HCEC 1CT (cell line): ENCODE results near the gene ILKAP.

Experiments used
- DNase-seq: peaks from one replicate; pipeline ENCODE4 v3.0.0-alpha.2; 2017

The ILKAP gene

DNA sequence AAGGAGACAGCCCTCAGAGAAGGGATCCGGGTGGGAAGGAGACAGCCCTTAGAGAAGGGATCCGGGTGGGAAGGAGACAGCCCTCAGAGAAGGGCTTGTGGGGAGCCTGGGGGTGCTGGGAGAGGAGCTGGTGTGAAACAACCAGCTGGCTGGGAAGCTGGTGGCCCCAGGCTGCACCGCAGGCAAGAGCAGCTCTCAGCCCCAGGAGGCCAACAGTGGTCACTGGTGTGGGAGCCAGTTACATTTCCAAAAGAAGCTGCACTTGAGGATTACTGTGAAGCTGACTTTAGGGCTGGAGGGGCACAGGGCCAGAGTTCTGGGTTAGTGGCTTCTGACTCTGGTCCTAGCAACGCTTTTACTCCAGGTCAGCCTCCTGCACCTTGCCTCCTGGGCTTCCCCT lies 33.1 kb upstream of the ILKAP start:
- DNase-seq: no peak

DNA sequence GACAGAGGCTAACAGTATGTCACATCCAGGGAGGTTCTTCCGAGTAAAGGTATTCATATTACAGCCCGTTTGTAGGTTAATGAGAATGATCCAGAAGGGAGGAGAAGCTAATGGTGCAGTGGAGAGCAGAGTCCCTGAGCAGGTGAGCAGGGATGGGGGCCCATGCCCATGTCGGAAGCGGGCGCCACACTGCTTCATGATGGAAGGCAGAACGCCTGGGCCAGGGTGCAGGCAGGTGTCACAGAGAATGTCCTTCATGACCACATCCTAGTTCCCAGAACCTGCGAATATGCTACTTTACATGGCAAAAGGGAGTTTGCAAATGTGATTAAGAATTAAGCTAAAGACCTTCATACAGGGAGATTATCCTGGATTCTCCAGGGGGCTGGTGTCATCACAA lies 32.4 kb upstream of the ILKAP start:
- no peak for DNase-seq

DNA sequence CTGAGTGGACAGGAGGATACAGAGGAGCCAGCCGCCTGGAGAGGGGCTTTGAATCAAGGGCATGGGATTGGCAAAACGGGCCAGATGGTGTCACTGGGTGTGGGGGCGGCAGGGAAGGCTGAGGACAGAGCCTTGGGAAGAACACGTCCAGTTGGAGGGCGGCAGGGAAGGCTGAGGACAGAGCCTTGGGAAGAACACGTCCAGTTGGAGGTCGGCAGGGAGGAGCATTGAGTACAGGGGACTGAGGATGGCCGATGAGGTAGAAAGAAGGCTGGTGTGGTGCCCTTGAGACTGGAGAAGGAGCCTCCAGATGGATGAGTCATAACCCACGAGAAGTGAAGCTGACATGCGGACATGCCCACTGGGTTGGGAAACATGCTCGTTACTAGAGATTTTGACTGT lies 31.8 kb upstream of the ILKAP start:
- no peak for DNase-seq

DNA sequence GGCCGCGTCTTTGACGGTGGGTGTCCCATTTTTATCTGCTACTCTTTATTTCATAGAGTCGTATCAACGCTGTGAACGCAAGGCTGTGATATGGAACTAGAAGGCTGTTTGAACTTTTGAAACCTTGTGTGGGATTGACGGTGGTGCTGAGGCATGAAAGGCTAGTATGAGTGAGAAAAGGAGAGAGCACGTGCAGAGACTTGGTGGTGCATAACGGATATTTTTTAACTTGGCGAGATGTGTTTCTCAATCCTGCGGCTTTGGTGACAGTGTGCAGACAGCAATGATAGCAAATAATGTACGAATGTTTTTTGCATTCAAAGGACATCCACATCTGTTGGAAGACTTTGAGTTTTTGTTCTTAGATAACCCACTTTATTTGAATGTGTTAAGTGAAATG lies 30.1 kb upstream of the ILKAP start:
- DNase-seq: no peak

DNA sequence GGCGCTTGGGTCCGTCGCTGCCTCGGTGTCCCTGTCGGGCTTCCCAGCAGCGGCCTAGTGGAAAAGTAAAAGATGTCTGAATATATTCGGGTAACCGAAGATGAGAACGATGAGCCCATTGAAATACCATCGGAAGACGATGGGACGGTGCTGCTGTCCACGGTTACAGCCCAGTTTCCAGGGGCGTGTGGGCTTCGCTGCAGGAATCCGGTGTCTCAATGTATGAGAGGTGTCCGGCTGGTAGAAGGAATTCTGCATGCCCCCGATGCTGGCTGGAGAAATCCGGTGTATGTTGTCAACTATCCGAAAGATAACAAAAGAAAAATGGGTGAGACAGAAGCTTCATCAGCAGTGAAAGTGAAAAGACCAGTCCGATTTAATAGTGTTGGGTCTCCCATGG lies 28.3 kb upstream of the ILKAP start:
- no peak for DNase-seq

DNA sequence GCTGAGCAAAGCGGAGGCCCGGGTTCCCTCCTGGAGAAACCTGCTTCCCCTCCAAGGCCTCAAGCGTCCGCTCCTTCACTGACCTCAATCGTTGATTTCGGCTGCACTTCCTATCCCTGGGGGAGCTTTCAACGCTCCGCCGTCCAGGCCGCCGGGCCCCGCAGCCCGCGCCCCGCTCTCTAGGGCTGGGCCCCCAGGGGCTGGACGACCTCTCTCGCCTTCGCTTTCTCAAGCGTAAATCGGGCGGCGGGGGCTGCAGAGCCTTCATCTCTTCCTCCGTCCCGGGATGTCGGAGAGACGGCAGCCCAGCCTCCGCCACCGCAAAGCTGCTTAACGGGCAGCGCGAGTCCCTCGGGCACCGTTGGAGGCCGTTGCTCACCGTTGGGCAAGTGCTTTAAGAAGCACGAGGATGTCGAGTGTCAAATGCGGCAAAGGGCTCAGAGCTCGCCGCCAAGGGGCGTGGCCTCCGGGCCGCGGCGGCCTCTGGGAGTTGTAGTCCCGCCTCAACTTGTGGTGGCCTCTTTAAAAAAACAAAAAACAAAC lies 27.8 kb upstream of the ILKAP start:
- no peak for DNase-seq

DNA sequence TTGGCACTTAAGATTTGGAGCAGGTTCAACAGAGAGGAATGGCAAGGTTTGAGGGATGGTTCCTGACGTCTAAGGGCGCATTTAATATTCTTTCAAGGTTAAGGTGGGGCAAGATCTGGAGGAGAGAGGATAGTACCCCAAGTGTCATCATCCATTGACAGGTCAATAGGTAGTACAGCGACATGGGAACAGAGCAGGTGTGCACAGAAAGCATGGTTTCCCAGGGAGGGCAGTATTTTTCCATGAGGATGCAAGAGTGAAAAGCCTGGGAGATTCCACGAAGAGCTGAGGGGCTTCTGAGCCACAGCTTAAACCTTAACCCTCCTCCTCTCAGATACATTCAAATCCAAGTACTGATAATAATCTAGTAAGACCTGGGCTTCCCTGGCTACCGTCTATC lies 27.2 kb upstream of the ILKAP start:
- DNase-seq: no peak

DNA sequence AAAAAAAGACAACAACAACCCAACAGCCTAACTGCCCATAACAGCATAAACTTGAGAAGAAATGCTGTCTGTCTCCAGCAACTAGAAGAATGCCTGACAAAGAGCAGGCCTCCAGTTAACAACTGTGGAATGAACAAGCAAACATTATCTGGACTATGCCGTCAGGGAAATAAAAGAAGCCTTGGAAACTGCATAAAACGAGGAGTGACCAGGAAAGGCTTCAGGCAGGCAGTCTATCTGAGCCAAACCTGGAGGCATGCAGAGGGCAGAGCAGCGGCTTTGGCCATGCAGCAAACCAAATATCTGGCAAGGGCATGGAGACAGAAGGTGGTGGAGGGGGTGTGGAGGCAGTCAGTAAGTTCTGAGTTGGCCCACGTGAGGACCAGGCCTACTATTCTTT lies 25.2 kb upstream of the ILKAP start:
- DNase-seq: no peak

DNA sequence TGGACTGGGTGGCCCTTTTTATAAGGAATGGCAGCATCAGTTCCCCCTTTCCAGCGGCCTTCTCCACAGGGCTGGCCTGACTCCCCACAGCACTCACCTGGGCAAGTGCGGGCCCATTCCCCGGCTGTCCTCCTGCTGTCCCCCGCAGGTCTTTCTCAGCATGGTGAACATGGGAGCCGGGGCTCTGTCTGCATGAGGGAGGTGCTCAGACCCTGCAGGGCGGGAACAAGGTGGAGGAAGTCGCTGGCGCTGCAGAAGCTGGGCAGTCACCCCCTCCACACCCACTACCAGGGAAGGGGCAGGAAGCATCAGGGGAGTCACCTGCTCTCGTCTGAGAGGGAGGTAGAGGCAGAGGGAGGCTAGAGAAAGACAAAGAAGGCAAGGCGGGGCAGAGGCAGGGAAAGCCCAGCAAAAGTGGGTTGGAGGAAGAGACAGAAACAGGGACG lies 24.1 kb upstream of the ILKAP start:
- no peak for DNase-seq

DNA sequence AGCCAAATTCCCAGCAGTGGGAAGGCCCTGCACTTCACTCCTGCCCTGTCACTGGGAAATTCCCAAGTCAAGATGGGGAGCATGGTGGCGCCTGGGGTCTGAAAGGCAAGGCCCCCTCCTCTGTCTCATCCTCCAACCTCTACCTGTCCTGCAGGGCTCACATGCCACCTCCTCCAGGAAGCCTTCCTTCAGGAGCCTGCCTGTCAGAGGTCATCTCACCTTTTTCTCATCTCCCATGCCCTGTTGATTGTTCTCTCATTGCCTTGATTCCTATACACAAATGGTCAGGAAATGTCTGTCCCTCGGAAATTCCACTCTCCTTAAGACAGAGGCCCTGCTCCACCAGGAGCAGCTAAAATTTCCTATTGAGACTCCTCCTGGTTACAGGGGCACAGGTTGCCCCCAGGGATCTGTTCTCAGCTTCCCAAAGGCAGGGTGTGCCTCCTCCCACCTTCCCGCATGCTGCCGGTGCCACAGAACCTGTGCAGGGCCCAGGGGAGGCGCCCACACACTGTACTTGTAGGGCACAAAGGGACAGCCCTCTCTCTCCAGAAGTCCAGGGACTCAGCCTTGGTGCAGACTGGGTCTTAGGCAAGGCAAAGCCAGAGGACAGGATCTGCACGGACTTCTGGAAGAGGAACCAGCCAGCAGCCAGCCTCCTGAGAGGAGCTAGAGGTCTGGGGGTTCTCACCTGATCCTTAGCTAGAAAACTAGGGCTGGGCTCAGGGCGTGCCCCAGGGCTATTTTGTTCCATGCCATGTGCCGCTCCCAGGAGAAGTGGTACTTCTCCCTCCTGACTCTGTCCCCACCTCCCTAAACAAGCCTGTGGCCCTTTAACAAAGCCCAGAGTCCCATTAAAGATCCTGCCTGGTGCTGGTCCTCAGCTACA lies 23.4 kb upstream of the ILKAP start:
- no peak for DNase-seq

DNA sequence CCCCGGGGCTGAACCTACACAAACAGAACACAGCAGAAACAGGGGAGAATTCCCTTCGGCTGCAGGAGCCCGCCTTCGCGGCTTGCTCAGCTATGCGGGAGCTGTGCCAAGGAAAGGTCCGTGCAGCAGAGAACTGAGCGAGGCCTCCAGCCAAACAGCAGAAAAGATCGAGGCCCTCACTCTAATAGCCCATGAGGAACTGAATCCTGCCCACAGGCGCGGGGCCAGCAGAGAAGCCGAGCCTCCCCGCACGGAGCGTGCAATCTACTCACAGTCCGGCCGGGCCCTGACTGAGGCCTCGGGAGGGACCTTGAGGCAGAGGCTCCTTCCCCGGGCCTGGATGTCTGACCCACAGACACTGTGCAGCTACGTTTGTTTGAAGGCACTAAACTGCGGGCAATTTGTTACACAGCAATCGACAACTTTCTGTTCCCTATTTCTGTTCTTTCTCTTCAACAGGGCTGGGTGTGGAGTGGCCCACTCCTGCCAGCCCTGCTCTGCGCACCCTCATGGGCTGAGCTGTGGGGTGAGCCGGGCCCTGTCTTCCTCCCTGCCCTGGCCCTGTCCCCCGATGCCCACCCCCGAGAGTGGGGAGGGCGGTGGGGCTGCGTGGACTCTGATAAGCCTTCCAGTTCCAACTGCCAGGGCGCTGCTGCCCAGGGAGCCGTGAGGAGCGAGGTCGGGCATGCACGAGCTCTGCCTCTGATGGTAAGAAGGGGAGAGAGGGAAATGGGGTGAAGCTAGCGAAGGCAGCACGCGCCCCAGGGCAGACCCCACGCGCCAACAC lies 22.6 kb upstream of the ILKAP start:
- no peak for DNase-seq

DNA sequence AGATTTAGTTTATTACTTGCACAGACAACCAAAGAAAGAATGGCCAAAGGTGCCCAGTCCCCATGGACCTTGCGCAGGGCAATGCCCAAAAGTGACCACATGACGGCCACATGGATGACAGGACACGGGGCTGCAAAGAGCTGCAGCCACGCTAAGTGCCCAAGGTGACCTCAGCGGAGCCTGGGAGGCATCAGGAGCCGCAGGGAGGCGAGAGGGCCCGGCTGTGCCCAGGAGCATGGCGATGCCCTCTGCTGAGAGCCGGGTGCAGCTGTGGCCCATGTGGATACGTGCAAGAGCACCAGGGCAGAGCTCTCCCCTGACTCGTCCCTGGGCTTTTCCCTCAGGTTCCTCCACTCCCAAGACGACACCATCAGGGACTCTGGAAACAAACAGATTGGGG lies 21.6 kb upstream of the ILKAP start:
- DNase-seq: no peak

DNA sequence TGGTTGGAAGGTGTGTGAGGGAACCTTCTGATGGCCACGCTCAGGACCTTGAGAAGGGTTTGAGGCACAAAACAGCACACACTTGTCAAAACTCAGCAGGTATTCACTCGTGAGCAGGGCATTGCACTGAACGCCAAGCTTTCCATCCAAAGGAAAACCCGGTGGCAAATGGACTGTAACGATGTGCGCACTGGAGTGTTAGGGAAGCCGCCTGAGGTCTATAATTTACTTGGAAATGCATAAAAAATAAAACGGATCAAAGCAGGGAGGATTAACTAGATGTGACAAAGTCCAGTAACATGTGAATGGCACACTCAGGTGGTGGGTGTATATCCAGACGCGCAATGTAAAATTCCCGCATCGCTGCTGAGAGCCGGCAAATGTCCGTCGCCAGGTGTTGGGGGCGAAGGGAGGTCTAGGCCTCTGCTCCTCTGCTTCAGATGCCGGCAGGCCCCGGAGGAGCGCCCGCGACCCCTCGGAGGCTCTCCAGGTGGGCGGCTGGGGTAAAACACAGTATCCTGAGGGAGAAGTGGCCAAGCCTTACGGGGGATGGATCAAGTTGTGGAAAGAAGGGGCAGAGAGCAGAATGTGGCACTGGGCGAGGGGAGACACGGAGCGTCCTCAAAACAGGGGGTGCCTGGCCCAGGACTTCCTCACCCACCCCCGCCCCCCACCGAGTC lies 21.0 kb upstream of the ILKAP start:
- DNase-seq: no peak

DNA sequence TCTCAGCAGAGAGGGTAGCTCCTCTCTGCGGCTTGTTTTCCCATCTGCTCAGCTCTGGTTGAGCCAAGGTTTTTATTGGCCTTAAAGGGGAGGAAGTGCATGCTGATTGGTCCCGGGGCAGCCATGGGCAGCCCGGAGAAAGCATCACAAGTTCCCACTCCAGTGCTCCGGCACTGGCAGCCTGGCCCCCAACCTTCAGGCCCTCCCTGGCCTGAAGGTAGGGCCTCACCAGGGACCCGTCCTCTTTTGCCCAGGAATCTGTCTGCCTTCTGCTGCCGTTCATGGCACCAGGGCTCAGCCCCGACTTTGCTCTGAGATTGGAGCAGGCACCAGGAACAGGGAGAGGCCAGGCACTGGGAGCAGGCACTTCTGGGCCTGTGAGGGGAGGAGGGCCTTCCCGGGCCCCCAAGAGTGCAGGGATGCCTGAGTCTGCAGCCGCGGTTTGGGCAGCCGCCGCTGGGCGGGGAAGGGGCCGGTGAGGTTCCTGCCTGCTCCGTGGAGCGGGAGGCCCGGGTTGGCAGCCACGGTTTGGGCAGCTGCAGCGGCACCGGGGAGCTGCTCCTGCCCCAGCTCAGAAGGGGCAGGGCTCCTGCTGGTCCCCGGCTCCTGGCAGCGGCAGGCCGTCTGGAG lies 17.5 kb upstream of the ILKAP start:
- no peak for DNase-seq

DNA sequence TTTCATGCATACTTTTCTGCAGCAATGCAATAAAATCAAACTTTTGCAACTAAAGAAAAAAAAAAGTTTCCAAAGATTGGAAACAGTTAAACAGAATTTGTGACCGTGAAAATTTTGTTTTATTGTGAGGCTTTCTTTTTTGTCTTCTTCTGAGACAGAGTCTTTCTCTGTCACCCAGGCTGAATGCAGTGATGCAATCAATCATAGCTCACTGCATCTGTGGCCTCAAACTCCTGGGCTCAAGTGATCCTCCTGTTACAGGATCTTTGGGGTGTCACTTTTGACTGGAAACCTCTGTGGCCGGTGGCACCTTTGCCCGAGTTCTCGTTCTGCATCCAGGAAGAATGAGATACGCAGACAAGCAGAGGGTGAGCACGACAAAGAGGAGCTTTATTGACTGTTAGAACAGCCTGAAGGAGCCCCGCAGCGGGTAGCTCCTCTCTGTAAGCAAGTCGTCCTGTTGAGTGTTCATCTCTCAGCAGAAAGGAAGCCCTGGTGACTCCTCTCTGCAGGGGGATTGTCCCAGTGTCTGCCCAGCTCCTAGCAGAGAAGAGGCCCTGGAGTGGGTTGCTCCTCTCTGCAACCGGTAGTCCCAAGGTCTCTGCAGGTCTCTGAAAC lies 16.9 kb upstream of the ILKAP start:
- no peak for DNase-seq

DNA sequence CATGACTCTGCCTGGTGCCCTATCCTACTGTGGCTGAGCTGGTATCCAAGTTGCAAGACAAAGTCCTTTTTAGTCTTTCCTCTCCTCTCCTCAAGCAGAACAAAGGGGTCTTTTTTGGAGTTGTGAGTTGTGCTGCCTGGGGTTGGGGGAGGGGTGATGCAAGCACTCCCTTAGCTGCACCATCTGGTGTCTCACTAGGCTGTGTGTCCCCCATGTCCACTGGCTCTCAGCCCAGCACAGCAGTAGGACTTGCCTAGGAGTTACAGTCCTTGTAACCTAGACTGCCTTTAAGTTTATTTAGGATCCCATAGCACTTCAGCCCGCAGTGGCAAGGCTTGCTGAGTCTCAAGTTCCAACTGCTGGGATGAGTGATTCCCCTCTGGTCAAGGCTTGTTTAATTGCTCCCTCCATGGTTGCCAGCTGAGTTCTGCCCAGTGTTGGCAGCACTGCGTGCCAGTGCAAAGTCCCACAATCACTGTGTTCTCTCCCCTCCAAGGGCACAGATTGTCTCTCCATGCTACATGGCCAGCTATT lies 13.2 kb upstream of the ILKAP start:
- no peak for DNase-seq

DNA sequence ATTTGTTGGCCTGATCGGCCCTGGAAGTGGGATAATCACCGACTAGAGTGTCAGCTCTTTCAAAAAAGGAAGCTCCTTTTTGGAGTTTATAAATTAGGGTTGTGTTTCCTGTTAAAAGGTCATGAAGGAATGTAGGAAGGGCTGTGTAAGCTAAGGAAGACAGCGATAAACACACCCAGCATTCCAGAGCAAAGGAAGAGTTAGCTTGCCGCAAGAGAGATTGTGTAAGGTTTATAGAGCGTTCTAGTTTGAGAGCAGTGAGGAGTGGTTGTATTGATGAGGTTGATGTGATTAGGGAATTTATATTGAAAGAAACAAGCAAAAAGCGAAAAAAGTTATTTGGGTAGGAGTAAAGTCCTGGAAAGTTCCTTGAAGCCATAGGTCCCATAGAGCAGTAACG lies 3.5 kb upstream of the ILKAP start:
- no peak for DNase-seq

DNA sequence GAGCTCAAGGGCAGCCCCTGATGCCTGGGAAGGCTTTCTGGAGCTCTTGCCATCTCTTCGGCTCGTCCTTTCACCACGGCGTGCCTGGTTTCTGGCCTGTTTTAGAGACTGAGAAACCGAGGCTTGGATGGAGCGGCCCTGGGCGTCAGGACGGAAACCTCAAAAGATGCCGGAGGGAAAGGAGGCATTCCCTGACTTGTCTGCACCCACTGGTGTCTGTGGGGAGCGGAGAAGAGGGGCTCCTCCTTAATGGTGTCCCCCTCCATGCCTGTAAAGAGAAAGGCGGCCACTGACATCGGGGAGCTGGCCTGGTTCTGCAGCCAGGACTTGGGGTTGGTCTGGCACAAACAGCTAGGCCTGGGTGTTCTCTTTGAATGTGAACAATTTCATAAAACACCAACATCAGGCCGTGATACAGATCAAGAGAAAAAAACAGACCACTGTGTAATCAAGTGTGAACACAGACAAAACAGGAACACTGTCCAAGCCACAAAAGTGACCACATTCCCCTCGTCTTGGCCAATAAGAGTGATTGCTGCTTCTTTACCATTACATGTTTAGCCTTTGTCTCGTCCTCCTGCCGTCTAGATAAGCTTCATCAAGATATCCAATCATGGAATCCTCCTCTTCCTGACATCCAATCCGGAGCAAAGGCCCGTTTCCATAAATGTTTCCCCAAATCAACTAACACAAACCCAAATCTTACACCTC lies 633 bp upstream of the ILKAP start:
- no peak for DNase-seq

DNA sequence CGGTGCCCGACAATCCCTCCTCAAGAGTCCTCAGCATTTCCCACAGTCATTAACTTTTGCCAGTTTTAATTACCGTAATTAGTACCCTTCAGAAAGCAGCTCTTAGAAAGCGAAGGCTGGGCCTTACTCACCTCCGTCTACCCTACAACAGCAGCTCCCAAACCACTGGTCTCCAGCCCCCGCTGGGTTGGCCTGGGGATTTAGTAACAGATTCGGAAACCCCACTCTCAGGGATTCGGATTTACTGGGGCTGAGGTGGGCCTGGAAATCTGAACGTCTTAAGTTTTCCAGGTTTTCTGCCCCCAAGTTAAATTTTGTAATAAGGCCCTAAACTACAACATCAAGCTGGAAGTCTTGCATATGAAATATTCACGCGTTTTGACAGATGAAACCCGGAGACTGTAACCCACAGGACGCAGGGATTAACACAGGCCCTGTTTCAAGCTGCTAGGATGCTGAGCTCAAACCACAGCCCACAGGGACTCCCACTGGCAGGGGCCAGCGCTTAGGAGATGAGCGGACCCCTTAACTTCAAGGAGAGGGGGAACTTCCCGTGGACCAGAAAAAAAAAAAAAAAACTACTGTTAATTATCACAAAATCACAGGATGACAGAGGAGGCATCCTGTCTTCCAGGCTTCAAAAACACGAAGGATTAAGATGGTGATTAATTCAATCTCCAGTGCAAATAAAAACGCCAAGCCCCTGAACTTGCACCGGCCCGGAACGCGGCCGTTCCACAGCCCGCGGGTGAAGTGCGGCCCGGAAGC lies 985 bp downstream of the ILKAP start:
- DNase-seq: no peak

DNA sequence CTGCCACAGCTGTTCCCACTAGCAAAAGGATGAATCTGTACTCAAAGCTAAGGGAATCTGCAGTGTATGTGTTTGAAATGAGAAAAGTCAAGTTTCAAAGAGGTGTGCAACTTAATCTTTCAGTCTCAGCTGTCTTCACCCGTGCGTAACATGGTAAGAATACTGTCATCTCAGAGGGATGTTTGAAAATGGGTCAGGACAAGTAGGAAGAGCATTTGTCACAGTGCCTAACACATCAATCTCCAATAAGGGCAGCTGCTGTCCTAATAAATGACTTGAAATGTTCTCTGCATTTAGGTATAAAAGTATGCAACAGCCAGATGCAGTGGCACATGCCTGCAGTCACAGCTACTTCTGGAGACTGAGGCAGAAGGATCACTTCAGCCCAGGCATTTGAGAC lies 13.1 kb downstream of the ILKAP start:
- DNase-seq: no peak
